Transverse colon (tissue), 4 donors: Measurements from ENCODE around the gene ZNF17.

Experiments
- POLR2A ChIP-seq: fragments of 450-650 bp; IDR thresholded peaks from one replicate; pipeline ENCODE4 v1.6.1; 2016; ENCODE audit warnings: antibody characterized with exemption, mild to moderate bottlenecking, moderate library complexity
- POLR2AphosphoS5 ChIP-seq, 3 donors: sonication (generic); formaldehyde crosslinking; IDR thresholded peaks; one replicate each; pipeline ENCODE4 v1.6.1; 2016; ENCODE audit warnings: antibody characterized with exemption in 3 of 3
- TF ChIP-seq, protein P1 (sequence below), 5 experiments: fragments of 200-600 bp in 3 of 5; fragments of 450-650 bp in 2 of 5; sonication (generic) in 3 of 5; IDR thresholded peaks; 1 replicate in 2 of 5; 2 replicates in 3 of 5; pipeline ENCODE4 v1.5.1; 2016 to 2017; ENCODE audit warnings: antibody characterized with exemption in 5 of 5, inconsistent platforms in 3 of 5, mild to moderate bottlenecking in 2 of 5, moderate library complexity in 1 of 5

DNA sequence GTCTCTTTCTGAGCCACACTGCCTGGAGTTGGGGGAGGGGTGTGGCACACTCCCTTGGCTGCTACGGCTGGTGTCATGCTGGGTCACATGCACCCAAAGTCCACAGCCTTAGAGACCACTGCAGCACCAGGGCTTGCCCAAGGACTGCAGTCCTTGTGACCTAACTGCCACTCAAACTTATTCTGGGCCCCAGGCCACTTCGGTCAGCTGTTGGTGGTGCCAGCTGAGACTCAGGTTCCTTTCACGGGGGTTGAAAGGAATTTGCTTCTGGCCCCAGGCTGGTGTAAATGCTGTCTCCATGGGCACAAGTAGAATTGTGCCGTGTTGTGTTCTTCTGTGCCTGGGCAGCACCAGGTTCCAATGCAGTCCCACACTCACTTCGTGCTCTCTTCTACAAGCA, 55.5 kb downstream of the ZNF17 start:
- TF ChIP-seq POLR2AphosphoS5 (IDR thresholded peaks at IDR 0.05) (no peak), POLR2A (no peak)
- TF ChIP-seq, protein P1, sequence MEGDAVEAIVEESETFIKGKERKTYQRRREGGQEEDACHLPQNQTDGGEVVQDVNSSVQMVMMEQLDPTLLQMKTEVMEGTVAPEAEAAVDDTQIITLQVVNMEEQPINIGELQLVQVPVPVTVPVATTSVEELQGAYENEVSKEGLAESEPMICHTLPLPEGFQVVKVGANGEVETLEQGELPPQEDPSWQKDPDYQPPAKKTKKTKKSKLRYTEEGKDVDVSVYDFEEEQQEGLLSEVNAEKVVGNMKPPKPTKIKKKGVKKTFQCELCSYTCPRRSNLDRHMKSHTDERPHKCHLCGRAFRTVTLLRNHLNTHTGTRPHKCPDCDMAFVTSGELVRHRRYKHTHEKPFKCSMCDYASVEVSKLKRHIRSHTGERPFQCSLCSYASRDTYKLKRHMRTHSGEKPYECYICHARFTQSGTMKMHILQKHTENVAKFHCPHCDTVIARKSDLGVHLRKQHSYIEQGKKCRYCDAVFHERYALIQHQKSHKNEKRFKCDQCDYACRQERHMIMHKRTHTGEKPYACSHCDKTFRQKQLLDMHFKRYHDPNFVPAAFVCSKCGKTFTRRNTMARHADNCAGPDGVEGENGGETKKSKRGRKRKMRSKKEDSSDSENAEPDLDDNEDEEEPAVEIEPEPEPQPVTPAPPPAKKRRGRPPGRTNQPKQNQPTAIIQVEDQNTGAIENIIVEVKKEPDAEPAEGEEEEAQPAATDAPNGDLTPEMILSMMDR (IDR thresholded peaks at IDR 0.05), result no peak
